ENCODE results near the gene LIF. TPM values are rescaled to one million over a fixed set of nuclear protein-coding genes. Genes with fewer than 3 reads are reported as not detected.

Gene LIF
- polyA plus RNA-seq, 1 of the 3 experiments (the other 2 are of a cell fraction) = 24.6 TPM

DNA sequence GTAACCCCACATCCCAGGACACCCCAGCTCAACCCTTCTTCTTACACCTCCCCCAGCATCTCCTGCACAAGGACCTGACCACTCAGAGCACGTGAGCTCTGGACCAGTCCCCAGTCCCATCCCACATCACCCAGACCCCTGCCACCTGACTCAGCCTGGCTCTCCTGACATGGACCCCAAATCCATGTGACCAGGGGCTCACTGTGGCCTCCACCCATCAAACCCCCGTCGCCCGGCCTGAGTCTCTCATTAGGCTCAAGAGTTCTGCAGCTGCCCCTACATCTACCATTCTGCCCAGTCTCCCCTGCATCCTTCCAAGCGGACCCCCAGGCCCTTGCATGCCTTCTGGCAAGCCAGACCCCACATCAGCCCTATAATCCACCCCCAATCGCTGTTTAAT lies 1.9 kb upstream of the LIF start:
- peaks cover 14% of the 10 kb centered on the region for H3F3A ChIP-seq (replicated peaks; ENCODE audit: insufficient read depth)
- no peak overlapping the region for H3K4me2 ChIP-seq
- peaks cover 0 to 1% of the 10 kb centered on the region in 2 experiments for H3K36me3 ChIP-seq (replicated peaks in 1 of 2; ENCODE audit: control insufficient read depth in 1 of 2, insufficient read depth in 2 of 2, low read length in 1 of 2)
- H3K4me1 ChIP-seq (ENCODE audit: control insufficient read depth in 1 of 2, insufficient read depth in 2 of 2, low read depth in 1 of 2, low read length in 1 of 2) = peaks cover 34 to 43% of the 10 kb centered on the region in 2 experiments
- ChIA-PET POLR2A (interaction anchor here (0.7 kb wide), 1 partner anchor 94 kb away, joined by 3 read pairs; no protein-coding TSS in a partner anchor), CTCF (interaction anchor here (0.6 to 0.9 kb wide), 2 partner anchors 140 to 1917 kb away, joined by 3 to 4 read pairs; no protein-coding TSS in a partner anchor)
- no peaks in the 10 kb centered on the region for H3K27me3 ChIP-seq (ENCODE audit: insufficient read depth)
- H4K20me1 ChIP-seq (ENCODE audit: insufficient read depth) = no peaks in the 10 kb centered on the region
- no peaks in the 10 kb centered on the region for H3K9me2 ChIP-seq
- TF ChIP-seq EZH2phosphoT487 (IDR thresholded peaks at IDR 0.05; ENCODE audit: borderline replicate concordance, low read depth) = no peak
- TF ChIP-seq, protein P1, sequence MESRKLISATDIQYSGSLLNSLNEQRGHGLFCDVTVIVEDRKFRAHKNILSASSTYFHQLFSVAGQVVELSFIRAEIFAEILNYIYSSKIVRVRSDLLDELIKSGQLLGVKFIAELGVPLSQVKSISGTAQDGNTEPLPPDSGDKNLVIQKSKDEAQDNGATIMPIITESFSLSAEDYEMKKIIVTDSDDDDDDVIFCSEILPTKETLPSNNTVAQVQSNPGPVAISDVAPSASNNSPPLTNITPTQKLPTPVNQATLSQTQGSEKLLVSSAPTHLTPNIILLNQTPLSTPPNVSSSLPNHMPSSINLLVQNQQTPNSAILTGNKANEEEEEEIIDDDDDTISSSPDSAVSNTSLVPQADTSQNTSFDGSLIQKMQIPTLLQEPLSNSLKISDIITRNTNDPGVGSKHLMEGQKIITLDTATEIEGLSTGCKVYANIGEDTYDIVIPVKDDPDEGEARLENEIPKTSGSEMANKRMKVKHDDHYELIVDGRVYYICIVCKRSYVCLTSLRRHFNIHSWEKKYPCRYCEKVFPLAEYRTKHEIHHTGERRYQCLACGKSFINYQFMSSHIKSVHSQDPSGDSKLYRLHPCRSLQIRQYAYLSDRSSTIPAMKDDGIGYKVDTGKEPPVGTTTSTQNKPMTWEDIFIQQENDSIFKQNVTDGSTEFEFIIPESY (IDR thresholded peaks at IDR 0.05; ENCODE audit: borderline replicate concordance, low read depth) = no peak
- no peak for TF ChIP-seq POLR2AphosphoS5 (IDR thresholded peaks at IDR 0.05; ENCODE audit: low read depth, low read length)
- no peak for TF ChIP-seq FOXM1 (IDR thresholded peaks at IDR 0.05; ENCODE audit: low read depth)
- no peak for TF ChIP-seq REST (IDR thresholded peaks at IDR 0.05; ENCODE audit: low read depth, low read length)
- TF ChIP-seq FOSL2 (IDR thresholded peaks at IDR 0.05; ENCODE audit: borderline replicate concordance, low read depth) = no peak
- TF ChIP-seq CTCF (IDR thresholded peaks at IDR 0.05) = no peak
- TF ChIP-seq GABPA (IDR thresholded peaks at IDR 0.05; ENCODE audit: low read depth) = no peak
- TF ChIP-seq MAX (IDR thresholded peaks at IDR 0.05; ENCODE audit: low read depth) = no peak
- TF ChIP-seq YY1 (IDR thresholded peaks at IDR 0.05; ENCODE audit: low read depth) = no peak
- TF ChIP-seq SIN3A (IDR thresholded peaks at IDR 0.05; ENCODE audit: borderline replicate concordance, low read depth, low read length) = no peak
- no peak for TF ChIP-seq ELF1 (IDR thresholded peaks at IDR 0.05)
- TF ChIP-seq FOXJ3 (CRISPR knock-in tag; IDR thresholded peaks at IDR 0.05) = no peak
- TF ChIP-seq SMC3 (IDR thresholded peaks at IDR 0.05; ENCODE audit: low read depth, low read length) = no peak
- TF ChIP-seq EP300 (IDR thresholded peaks at IDR 0.05; ENCODE audit: borderline replicate concordance in 1 of 2, low read depth in 1 of 2, low read length in 1 of 2) = no peak
- no peak for TF ChIP-seq TAF1 (IDR thresholded peaks at IDR 0.05; ENCODE audit: borderline replicate concordance, low read depth, low read length)
- no peak for TF ChIP-seq PBX3 (IDR thresholded peaks at IDR 0.05)
- no peaks in the 10 kb centered on the region for H3K9me3 ChIP-seq
- no peak overlapping the region for H3K4me3 ChIP-seq (ENCODE audit: low read depth in 2 of 2, low read length in 1 of 2)
- no peak overlapping the region for H3K9ac ChIP-seq
- WGBS (ENCODE audit: low lambda C conversion rate) = 92% methylated on average over 3 of the region's 6 CpGs
- H3K79me2 ChIP-seq (ENCODE audit: insufficient read depth) = peaks cover 15% of the 10 kb centered on the region; the same call in 1 of the 2 replicates
- H3K27ac ChIP-seq (ENCODE audit: low read depth in 2 of 2, low read length in 1 of 2) = no peak overlapping the region
- no peak overlapping the region for H2AFZ ChIP-seq (ENCODE audit: low read depth)
- DNase-seq = no peak

All from SK-N-SH (cell line).